ENCODE data around the gene OR1L6.

DNA sequence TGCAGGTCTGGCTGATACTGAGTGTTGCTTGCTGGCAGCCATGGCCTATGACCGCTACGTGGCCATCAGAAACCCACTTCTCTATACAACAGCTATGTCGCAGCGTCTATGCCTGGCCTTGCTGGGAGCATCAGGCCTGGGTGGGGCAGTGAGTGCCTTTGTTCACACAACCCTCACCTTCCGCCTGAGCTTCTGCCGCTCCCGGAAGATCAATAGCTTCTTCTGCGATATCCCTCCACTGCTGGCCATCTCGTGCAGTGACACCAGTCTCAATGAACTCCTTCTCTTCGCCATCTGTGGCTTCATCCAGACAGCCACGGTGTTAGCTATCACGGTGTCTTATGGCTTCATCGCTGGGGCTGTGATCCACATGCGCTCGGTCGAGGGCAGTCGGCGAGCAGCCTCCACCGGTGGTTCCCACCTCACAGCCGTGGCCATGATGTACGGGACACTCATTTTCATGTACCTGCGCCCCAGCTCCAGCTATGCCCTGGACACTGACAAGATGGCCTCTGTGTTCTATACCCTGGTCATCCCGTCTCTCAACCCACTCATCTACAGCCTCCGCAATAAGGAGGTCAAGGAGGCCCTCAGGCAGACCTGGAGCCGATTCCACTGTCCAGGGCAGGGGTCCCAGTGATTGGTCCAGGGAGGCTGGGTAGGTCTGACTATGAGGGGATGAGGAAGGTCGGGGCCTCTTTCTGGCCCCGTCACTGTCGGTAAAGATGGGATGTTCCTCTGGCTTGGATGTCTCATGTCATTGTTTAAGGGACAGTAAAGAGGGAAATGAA is 47.3 kb downstream of the OR1L6 start:
- TF ChIP-seq, protein P1, sequence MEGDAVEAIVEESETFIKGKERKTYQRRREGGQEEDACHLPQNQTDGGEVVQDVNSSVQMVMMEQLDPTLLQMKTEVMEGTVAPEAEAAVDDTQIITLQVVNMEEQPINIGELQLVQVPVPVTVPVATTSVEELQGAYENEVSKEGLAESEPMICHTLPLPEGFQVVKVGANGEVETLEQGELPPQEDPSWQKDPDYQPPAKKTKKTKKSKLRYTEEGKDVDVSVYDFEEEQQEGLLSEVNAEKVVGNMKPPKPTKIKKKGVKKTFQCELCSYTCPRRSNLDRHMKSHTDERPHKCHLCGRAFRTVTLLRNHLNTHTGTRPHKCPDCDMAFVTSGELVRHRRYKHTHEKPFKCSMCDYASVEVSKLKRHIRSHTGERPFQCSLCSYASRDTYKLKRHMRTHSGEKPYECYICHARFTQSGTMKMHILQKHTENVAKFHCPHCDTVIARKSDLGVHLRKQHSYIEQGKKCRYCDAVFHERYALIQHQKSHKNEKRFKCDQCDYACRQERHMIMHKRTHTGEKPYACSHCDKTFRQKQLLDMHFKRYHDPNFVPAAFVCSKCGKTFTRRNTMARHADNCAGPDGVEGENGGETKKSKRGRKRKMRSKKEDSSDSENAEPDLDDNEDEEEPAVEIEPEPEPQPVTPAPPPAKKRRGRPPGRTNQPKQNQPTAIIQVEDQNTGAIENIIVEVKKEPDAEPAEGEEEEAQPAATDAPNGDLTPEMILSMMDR (IDR thresholded peaks at IDR 0.05) = no peak
- TF ChIP-seq POLR2A (IDR thresholded peaks at IDR 0.05) (no peak), EP300 (IDR thresholded peaks at IDR 0.05) (no peak)

Measured in ovary (tissue), 3 donors.